Sigmoid colon (tissue), 3 donors: ENCODE results near the gene TMTC1.

Experiments used
- CTCF ChIP-seq, 4 experiments: fragments of 450-650 bp in 3 of 4; fragments of 200-600 bp in 1 of 4; IDR thresholded peaks; one replicate each; pipeline ENCODE4 v1.5.1; 2016 to 2019; ENCODE audit warnings: antibody characterized with exemption in 4 of 4, mild to moderate bottlenecking in 3 of 4, moderate library complexity in 2 of 4
- POLR2A ChIP-seq, 2 donors: fragments of 450-650 bp; IDR thresholded peaks; one replicate each; pipeline ENCODE4 v1.6.1; 2016; ENCODE audit warnings: antibody characterized with exemption in 2 of 2, mild to moderate bottlenecking in 2 of 2, moderate library complexity in 2 of 2

- TF ChIP-seq CTCF (IDR thresholded peaks at IDR 0.05) = no peak
- no peak for TF ChIP-seq POLR2A (IDR thresholded peaks at IDR 0.05)
Measured at GRCh38 chr12:29547151-29547632, 236.6 kb downstream of the TMTC1 start.
